Non-pigmented ciliary epithelial cell (primary cell): Measurements from ENCODE around the gene TSPAN18.

Experiments
- DNase-seq: peaks from one replicate; pipeline ENCODE4 v3.0.0-alpha.2; 2010; ENCODE audit warnings: low read depth

TSPAN18 gene

DNA sequence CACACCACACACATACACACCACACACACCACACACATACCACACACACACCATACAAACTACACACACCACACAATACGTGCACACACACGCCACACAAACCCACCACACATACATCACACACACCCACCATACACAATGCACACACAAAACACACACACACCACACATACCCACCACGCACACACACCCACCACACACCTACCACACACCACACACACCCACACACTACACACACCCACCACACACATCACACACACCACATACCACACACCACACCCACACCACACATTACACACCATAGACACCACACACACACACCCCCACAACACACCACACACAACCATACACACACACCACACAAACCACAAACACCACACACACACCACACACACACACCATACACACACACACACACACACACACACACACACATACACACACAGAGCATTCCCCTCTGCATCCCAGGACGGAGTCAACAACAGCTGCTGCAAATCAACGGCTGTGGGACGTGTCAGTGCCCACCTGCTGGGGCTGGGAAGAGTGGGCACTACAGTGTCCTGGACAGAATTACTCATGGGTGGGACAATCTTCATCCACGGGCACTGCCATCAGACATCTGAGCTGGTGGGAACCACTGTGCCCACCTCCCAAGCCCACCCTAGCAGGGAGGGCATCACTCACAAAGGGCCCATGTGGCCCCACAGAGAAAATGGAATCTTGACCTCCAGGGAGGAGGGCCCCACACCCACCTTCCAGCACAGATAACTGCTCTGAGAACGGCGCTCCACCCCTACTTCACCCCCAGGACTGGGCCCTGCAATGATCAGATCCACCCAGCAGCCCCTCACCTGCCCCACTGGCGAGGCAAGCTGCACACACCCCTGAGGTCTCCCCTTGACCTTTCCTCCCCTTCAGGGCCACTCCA lies 215.5 kb downstream of the TSPAN18 start:
- no peak for DNase-seq

DNA sequence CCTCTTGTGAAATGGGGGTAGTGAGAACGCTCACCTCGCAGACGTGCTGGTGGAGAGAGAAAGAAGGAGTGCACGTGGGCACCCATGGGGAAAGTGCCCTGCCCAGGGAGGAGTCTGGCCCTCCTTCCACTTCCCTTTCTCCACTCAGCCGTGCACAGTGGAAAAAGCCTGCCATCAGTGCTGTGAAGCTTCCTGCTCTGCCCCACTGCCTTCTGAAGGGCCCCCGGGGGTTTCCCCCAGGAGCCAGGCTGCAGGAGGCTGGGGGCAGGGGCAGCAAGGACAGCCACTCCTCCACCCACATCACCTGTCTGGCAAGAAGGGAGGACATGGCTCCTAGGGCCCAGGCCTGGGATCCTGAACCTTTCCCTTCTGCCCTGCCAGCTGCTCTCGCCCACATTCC lies 216.4 kb downstream of the TSPAN18 start:
- no peak for DNase-seq

- DNase-seq: no peak
Measured at GRCh38 chr11:44943696-44944095, 216.9 kb downstream of the TSPAN18 start.

GRCh38 chr11:44944181-44944852 lies 217.6 kb downstream of the TSPAN18 start:
- DNase-seq: no peak

DNA sequence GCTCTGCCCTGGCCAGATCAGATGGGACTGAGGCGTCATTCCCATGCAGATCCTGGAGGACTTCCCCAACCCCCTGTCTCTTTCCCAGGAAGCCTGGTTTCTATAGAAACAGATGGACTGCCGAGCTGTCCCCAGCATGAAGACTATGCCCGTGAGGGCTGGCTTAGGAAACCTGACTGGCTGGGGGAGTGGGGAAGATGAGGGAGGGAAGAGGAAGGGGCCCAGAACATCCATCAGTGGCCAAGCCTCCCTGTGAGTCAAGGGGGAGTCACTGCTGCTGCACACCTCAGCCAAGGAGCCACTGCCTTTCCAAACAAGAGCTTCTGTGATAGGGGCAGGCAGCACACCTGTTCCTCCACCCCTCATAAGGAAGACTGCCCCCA lies 218.1 kb downstream of the TSPAN18 start:
- no peak for DNase-seq

GRCh38 chr11:44945666-44946065 lies 218.9 kb downstream of the TSPAN18 start:
- DNase-seq: no peak

GRCh38 chr11:44946263-44946662 lies 219.5 kb downstream of the TSPAN18 start:
- DNase-seq: no peak

DNA sequence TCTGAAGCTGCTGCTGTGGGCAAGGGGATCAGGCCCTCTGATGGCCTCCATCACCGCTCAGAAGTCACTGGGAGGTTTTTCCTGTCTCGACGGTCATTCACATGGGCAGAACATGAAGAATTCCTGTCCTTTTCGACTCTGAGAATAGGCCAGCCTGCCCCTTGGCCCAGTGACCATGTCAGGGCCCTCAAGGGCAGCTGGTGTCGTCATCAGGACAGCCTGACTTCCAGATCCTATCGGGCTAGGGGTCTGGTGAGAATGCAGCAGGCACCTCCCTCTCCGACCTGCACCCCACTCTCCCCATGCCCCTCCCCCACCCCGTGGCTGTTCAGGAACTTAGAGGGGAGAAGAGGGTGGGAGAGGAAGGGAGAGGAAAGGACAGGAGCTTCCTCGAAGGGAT lies 220.4 kb downstream of the TSPAN18 start:
- no peak for DNase-seq

DNA sequence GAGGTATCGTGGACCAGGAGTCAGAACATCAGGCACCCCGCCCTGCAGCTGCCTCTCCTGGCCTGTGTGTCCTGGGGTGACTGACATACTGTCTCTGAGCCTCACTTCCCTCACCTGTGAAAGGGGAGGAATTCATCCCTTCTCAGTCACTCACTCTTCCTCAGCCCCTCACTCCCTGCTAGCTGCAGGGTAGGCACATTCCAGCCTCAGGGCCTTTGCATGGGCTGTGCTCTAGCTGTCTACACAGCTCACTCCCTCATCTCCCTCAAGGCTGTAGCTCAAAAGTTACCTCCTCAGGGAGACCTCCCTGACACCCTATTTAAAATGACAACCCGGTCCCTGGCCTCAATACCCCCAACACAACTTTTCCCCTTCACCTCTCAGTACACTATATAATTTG lies 221.4 kb downstream of the TSPAN18 start:
- no peak for DNase-seq

- no peak for DNase-seq
Measured at GRCh38 chr11:44949160-44950030, 222.6 kb downstream of the TSPAN18 start.

DNA sequence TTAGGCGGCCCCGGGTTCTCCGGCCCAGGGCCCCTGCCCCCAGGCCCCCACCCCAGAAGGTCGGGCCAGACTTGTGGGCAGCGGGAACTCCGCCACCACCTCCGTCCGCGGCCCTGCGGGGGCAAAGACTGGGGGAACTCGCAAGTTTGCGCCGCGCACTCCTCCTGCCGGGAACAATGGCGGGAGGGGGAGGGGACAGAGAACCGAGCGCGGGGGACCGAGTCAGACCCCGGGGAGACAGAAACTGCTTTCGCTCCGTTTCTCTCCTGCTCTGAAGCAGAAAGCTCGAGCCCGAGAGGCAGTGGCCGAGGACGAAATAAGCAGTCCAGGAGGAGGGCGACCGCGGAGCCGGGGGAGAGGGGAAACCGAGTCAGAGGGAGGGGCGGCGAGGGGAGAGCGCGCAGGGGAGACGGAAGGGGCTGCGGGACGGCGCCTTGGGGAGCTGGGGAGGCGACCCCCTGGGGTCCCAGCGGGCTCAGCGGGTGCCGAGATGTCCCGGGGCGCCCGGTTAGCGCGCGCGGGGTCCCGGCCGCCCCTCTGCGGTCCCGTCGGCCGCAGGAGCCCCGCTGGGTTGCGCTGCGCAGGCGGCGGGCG lies 223.4 kb downstream of the TSPAN18 start:
- DNase-seq: no peak

DNA sequence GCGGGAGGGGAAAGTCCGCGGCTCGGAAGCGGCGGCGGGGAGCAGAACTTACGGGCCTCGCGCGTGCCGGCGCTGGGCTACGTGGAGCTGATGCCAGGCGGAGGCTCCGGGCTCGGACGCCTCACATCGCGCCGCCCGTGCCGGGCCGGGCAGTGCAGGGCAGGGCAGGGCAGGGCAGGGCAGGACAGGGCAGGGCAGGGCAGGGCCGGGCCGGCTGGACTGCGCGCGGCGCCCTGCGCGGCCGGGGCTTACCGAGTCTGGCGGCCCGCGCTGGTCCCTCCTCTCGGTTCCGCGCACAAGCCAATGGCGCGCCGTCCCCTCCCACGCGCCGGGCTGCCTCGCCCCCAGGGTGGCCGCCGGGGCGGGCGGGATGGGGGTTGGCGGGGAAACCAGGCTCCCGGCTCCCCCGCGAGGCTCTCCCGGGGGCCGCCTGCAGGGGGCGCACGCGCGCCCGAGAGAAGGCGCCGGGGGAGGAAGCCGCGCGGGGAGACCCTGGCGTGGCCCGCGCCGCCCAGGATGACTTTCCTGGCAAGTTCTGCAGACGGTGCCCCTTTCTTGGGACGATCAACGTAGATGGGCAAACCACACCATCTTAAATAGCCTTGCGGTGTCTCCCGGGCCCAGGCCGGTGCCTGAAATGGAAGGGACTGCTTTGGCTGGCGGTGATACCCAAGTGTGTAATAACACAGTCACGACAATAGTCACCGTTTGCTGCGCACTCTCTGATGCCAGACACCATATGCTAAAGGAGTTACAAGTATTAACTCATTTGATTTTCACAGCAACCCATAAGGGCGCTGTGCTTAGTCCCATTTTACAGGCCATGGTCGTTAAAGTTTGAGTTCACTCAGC lies 224.1 kb downstream of the TSPAN18 start, which contains the start of gene TP53I11:
Gene TP53I11, minus strand, starts transcription at position 259 of the 852 bp plus-strand sequence. CDS start 12,548 bp downstream, outside the sequence.
- DNase-seq: no peak

DNA sequence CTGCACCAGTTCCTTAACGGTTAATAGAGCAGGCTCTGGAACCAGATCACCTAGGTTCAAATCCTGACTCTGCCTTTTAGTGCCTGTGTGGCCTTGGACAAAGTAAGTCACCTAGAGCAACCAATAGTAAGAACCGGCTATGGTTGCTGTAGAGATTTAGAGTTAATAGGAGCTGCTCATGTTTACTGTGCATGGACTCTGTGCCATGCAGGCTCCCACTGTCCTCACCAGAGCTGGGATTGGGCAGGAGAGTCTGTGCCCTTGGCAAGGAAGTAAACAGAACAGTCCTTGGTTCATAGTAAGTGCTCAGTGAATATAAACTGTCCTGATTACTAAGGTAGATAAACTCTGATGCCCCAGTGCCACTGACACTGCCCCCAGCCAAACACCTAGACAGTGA lies 225.3 kb downstream of the TSPAN18 start:
- no peak for DNase-seq

DNA sequence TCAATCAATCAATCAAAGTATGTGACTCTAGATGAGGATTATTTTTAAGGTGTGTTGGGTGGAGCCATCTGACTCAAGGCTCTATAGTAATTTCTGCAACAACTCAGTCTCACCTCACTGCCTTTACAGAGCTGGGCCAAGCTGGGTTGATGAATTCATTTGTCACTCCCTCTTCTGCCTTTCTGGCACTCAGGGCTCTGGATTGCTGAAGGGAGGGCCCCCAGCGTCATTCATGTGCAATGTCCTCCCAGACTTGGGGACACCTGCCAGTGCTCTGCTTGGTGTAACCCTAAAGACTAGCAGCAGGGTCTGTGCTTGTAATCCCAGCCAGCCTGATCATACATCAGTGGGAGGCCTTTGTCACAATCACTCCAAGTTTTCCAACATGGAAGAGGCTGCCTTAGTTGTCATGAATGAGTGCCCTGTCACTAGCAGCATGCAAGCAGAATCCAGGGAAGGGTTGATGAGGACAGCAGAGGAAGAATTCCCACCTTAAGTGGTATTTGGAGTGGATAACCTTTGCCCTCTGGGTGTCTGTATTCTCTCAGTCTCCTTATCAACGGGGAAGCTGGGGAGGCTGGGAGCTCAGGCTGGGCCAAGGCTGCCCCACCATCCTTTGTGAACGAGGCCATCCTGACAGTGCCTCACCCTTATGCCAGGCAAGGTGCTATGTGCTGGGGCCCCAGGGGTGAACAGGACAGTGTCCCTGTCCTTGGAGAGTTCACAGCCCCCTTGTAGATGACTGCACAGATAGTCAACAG lies 225.9 kb downstream of the TSPAN18 start:
- DNase-seq: no peak

DNA sequence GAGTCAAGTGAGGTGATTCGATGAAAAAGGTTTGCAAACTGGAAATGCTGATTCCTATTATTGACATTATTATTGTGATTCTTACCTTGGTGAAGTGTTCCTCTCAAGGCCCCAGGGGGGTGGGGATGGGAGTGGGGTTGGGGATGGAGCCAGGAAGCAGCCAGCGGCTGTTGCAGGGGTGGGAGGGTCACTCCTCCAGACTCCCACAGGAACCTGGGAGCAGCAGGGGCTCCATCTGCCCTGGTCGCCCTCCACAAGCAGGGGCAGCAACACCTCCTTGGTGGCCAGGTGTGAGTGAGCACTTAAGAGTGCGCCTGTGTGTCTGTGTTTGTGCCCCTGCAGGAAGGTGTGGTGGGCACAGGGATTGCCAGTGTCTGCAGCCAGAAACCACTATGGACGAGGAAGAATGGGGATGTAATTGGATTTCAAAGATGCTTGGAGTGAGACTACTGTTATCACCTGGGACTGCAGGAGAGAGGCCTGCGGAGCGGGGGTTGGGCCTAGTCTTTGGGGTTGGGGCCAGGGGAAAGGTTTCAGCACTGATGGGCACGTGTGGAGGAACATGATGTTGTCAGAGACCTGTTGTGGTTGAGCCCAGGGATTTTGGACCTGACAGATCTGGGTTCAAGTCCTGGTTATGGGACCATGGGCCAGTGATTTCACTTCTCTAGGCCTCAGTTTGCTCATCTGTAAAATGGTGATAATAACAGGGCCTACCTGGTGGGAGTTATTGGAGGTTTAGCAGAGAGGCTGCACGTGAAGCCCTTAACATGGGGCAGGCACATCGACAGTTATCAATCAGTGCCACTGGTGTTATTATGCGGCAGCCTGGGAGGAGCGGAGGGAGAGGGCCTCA lies 227.5 kb downstream of the TSPAN18 start:
- no peak for DNase-seq

- peak; percentile 44 for DNase-seq
Measured at GRCh38 chr11:44955015-44955738, 228.4 kb downstream of the TSPAN18 start.

DNA sequence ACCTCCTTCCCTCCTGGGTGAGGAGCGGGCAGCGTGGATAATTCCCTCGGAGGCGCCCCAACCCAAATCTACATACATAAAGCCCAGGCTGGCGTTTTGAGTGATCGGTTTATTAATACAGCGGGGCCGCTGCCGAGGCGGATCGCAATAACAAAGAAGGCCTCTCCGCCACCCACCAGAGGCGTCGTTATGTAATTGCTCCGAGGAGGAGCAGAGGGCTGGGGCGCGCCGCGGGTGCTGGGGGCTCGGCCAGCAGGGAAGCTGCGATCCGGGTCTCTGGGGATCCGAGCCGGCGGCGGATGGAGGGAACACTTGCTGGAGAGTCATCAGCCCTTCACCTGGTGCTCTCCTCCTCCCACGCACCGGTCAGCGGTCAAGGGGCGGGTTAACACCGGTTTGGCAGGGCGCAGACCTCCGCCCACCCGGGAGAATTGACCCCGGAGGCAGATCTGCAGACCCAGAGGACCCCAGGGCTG lies 230.3 kb downstream of the TSPAN18 start:
- DNase-seq: no peak
